H1 (cell line): ENCODE results near the gene ELOVL5. TPM values are rescaled to one million over a fixed set of nuclear protein-coding genes. Genes with fewer than 3 reads are reported as not detected.

ENCODE experiments used
- CTCF ChIA-PET: fragments of 300-600 bp; sonication (Branson Sonifier 250); formaldehyde crosslinking; loops from one replicate; lab custom pipeline; 2021; ENCODE audit not compliant: partially characterized antibody; lab: Charles Lee
- POLR2A ChIA-PET: fragments of 300-600 bp; sonication (Branson Sonifier 250); formaldehyde crosslinking; loops from one replicate; lab custom pipeline; 2021; ENCODE audit warnings: inconsistent platforms; ENCODE audit not compliant: partially characterized antibody; lab: Charles Lee
- DNase-seq, 2 experiments: peaks; one replicate each; pipeline versions ENCODE4 v3.0.0 to v3.0.0-alpha.2; 2010 to 2022; ENCODE audit warnings: low spot score in 2 of 2, low read depth in 1 of 2, mixed read lengths in 1 of 2
- FAIRE-seq: peaks from 2 replicates; lab custom pipeline; 2011; peaks lifted over from hg19 to GRCh38; lab: Jason Lieb, UNC
- H2AFZ ChIP-seq: 2 replicates; pipeline ENCODE4 v1.8.1; 2012; ENCODE audit warnings: low read length, inconsistent platforms
- H2AK5ac ChIP-seq: 2 replicates; pipeline ENCODE4 v1.6.1; 2013; ENCODE audit warnings: low read depth, low read length
- H2BK120ac ChIP-seq: replicated peaks from 2 replicates; pipeline ENCODE3; 2013; ENCODE audit warnings: low read depth, low read length, inconsistent platforms
- H2BK12ac ChIP-seq: 2 replicates; pipeline ENCODE4 v1.6.1; 2013; ENCODE audit warnings: low read depth, low read length
- H2BK15ac ChIP-seq: 2 replicates; pipeline ENCODE4 v1.6.1; 2013; ENCODE audit warnings: low read length
- H2BK20ac ChIP-seq: 2 replicates; pipeline ENCODE4 v1.6.1; 2013; ENCODE audit warnings: low read length
- H2BK5ac ChIP-seq: 2 replicates; pipeline ENCODE4 v1.6.1; 2013; ENCODE audit warnings: low read depth, low read length
- H3K14ac ChIP-seq: 2 replicates; pipeline ENCODE4 v1.6.1; 2013; ENCODE audit warnings: inconsistent platforms; ENCODE audit not compliant: insufficient read length
- H3K18ac ChIP-seq: 2 replicates; pipeline ENCODE4 v1.6.1; 2013; ENCODE audit warnings: low read length; ENCODE audit errors: extremely low read depth
- H3K23ac ChIP-seq: 2 replicates; pipeline ENCODE4 v1.6.1; 2013; ENCODE audit warnings: inconsistent platforms; ENCODE audit not compliant: insufficient read length
- H3K23me2 ChIP-seq: 2 replicates; pipeline ENCODE4 v1.6.1; 2013; ENCODE audit warnings: low read depth, low read length
- H3K27ac ChIP-seq: 2 replicates; pipeline ENCODE4 v1.6.1; 2011; ENCODE audit warnings: low read depth, low read length, inconsistent platforms
- H3K27me3 ChIP-seq, 4 experiments: replicated peaks in 1 of 4; 1 replicate in 1 of 4; 2 replicates in 3 of 4; pipeline versions ENCODE4 v1.6.1 to v1.8.1; 2011 to 2013; ENCODE audit warnings: low read length in 3 of 4, mild to moderate bottlenecking in 3 of 4, inconsistent platforms in 2 of 4, mixed read lengths in 2 of 4, moderate library complexity in 1 of 4; ENCODE audit not compliant: control insufficient read depth in 3 of 4, insufficient read depth in 3 of 4; ENCODE audit errors: extremely low read depth in 1 of 4
- H3K36me3 ChIP-seq, 4 experiments: 2 replicates each; pipeline versions ENCODE4 v1.6.1 to v1.8.1; 2011 to 2013; ENCODE audit warnings: mild to moderate bottlenecking in 4 of 4, low read length in 3 of 4, moderate library complexity in 2 of 4, control low read depth in 1 of 4, inconsistent platforms in 1 of 4; ENCODE audit not compliant: insufficient read depth in 4 of 4, control insufficient read depth in 2 of 4
- H3K4ac ChIP-seq: replicated peaks from 2 replicates; pipeline ENCODE3; 2013; ENCODE audit warnings: low read length, low read depth, mixed read lengths, inconsistent platforms; ENCODE audit not compliant: insufficient read length
- H3K4me1 ChIP-seq, 4 experiments: replicated peaks in 1 of 4; 1 replicate in 1 of 4; 2 replicates in 3 of 4; pipeline versions ENCODE4 v1.6.1 to v1.8.1; 2011 to 2013; ENCODE audit warnings: low read length in 3 of 4, inconsistent platforms in 2 of 4, mixed read lengths in 1 of 4; ENCODE audit not compliant: insufficient read depth in 4 of 4, control insufficient read depth in 3 of 4
- H3K4me2 ChIP-seq, 2 experiments: 2 replicates each; pipeline versions ENCODE4 v1.6.1 to v1.8.1; 2011 to 2013; ENCODE audit warnings: low read depth in 2 of 2, low read length in 2 of 2, control low read depth in 1 of 2, inconsistent platforms in 1 of 2, mild to moderate bottlenecking in 1 of 2; ENCODE audit not compliant: insufficient read depth in 1 of 2
- H3K4me3 ChIP-seq, 4 experiments: fragments of 200-600, 300-600 bp in 1 of 4; sonication (generic), shearing (Covaris generic), sonication (Bioruptor Twin) in 1 of 4; 2 replicates each; pipeline versions ENCODE4 v1.5.1 to v1.8.1; 2011 to 2016; ENCODE audit warnings: low read length in 4 of 4, low read depth in 3 of 4, control low read depth in 2 of 4, inconsistent platforms in 2 of 4, mild to moderate bottlenecking in 2 of 4, mixed read lengths in 1 of 4, moderate library complexity in 1 of 4; ENCODE audit not compliant: insufficient read depth in 2 of 4; ENCODE audit errors: extremely low read depth in 1 of 4
- H3K56ac ChIP-seq: replicated peaks from 2 replicates; pipeline ENCODE3; 2013; ENCODE audit warnings: low read depth, mild to moderate bottlenecking, mixed read lengths, low read length, inconsistent platforms; ENCODE audit not compliant: insufficient read length
- H3K79me1 ChIP-seq: 2 replicates; pipeline ENCODE4 v1.6.1; 2013; ENCODE audit warnings: low read depth, low read length, control low read depth
- H3K79me2 ChIP-seq, 2 experiments: 2 replicates each; pipeline versions ENCODE4 v1.6.1 to v1.8.1; 2012 to 2013; ENCODE audit warnings: low read length in 2 of 2, mild to moderate bottlenecking in 2 of 2, inconsistent platforms in 1 of 2; ENCODE audit not compliant: insufficient read depth in 2 of 2, control insufficient read depth in 1 of 2
- H3K9ac ChIP-seq, 4 experiments: replicated peaks in 1 of 4; 1 replicate in 1 of 4; 2 replicates in 3 of 4; pipeline versions ENCODE4 v1.6.1 to v1.8.1; 2011 to 2013; ENCODE audit warnings: low read depth in 3 of 4, low read length in 3 of 4, control low read depth in 2 of 4, mild to moderate bottlenecking in 2 of 4, moderate library complexity in 2 of 4, inconsistent platforms in 1 of 4; ENCODE audit errors: extremely low read depth in 1 of 4
- H3K9me3 ChIP-seq, 2 experiments: 2 replicates each; pipeline versions ENCODE4 v1.6.1 to v1.8.1; 2012 to 2013; ENCODE audit warnings: mild to moderate bottlenecking in 2 of 2, moderate library complexity in 2 of 2, control low read depth in 1 of 2, inconsistent platforms in 1 of 2, low read depth in 1 of 2, low read length in 1 of 2, mixed read lengths in 1 of 2; ENCODE audit not compliant: insufficient read depth in 2 of 2
- H4K20me1 ChIP-seq, 2 experiments: replicated peaks in 1 of 2; 2 replicates each; pipeline versions ENCODE3 to v1.8.1; 2011 to 2013; ENCODE audit warnings: inconsistent platforms in 2 of 2, low read length in 2 of 2, mild to moderate bottlenecking in 1 of 2; ENCODE audit not compliant: insufficient read depth in 2 of 2, control insufficient read depth in 1 of 2
- H4K5ac ChIP-seq: 2 replicates; pipeline ENCODE4 v1.6.1; 2013; ENCODE audit warnings: low read length, low read depth, mixed read lengths, inconsistent platforms; ENCODE audit not compliant: insufficient read length
- H4K8ac ChIP-seq: 2 replicates; pipeline ENCODE4 v1.8.0; 2013; ENCODE audit warnings: mild to moderate bottlenecking, moderate library complexity, low read length, inconsistent platforms; ENCODE audit not compliant: insufficient read depth; ENCODE audit errors: extremely low read depth
- H4K91ac ChIP-seq: replicated peaks from 2 replicates; pipeline ENCODE3; 2013; ENCODE audit warnings: low read length, mixed read lengths, inconsistent platforms; ENCODE audit not compliant: insufficient read length
- ASH2L ChIP-seq: fragments of 200-600, 300-600 bp; sonication (generic); IDR thresholded peaks from one replicate; pipeline ENCODE4 v1.7.1; 2017; ENCODE audit warnings: low read length
- BCL11A ChIP-seq, 2 experiments: IDR thresholded peaks; one replicate each; pipeline ENCODE4 v1.6.1; 2011; ENCODE audit warnings: low read depth in 2 of 2, low read length in 2 of 2, mild to moderate bottlenecking in 2 of 2
- CEBPB ChIP-seq: IDR thresholded peaks from 2 replicates; pipeline ENCODE4 v1.6.1; 2012; ENCODE audit warnings: low read depth, low read length
- CREB1 ChIP-seq: IDR thresholded peaks from 2 replicates; pipeline ENCODE4 v1.6.1; 2012; ENCODE audit warnings: inconsistent platforms
- EZH2 ChIP-seq: fragments of 200-600 bp; sonication (generic); IDR thresholded peaks from 2 replicates; pipeline ENCODE4 v1.7.1; 2012; ENCODE audit warnings: low read depth, mild to moderate bottlenecking, moderate library complexity, low read length, inconsistent platforms; ENCODE audit not compliant: severe bottlenecking
- FOSL1 ChIP-seq: IDR thresholded peaks from 2 replicates; pipeline ENCODE4 v1.6.1; 2011; ENCODE audit warnings: mild to moderate bottlenecking, low read depth, low read length, moderate library complexity; ENCODE audit not compliant: insufficient read depth
- HDAC6 ChIP-seq: IDR thresholded peaks from one replicate; pipeline ENCODE4 v1.7.1; 2012; ENCODE audit warnings: low read depth, mild to moderate bottlenecking, inconsistent platforms, low read length, moderate library complexity
- JUND ChIP-seq: IDR thresholded peaks from 2 replicates; pipeline ENCODE4 v1.6.1; 2011; ENCODE audit warnings: mild to moderate bottlenecking, improper control_type of control experiment, low read length
- NANOG ChIP-seq: IDR thresholded peaks from 2 replicates; pipeline ENCODE4 v1.6.1; 2011; ENCODE audit warnings: low read length, low read depth, mild to moderate bottlenecking, inconsistent platforms; ENCODE audit not compliant: insufficient read depth, poor library complexity, severe bottlenecking
- POLR2A ChIP-seq, 2 experiments: IDR thresholded peaks; 1 replicate in 1 of 2; 2 replicates in 1 of 2; pipeline ENCODE4 v1.6.1; 2011; ENCODE audit warnings: low read depth in 2 of 2, low read length in 2 of 2, mild to moderate bottlenecking in 2 of 2; ENCODE audit errors: control extremely low read depth in 1 of 2
- RXRA ChIP-seq: IDR thresholded peaks from 2 replicates; pipeline ENCODE4 v1.6.1; 2011; ENCODE audit warnings: low read depth, mild to moderate bottlenecking, low read length, moderate library complexity; ENCODE audit not compliant: insufficient read depth
- SAP30 ChIP-seq: fragments of 300-600 bp; sonication (generic); IDR thresholded peaks from 2 replicates; pipeline ENCODE4 v1.7.1; 2012; ENCODE audit warnings: low read length, moderate library complexity, mild to moderate bottlenecking, inconsistent platforms; ENCODE audit not compliant: insufficient read depth, insufficient replicate concordance
- SIN3A ChIP-seq, 2 experiments: IDR thresholded peaks in 1 of 2; conservative IDR thresholded peaks in 1 of 2; 2 replicates each; pipeline ENCODE4 v1.6.1; 2011 to 2012; ENCODE audit warnings: low read length in 2 of 2, improper control_type of control experiment in 1 of 2, low read depth in 1 of 2, mild to moderate bottlenecking in 1 of 2
- SIRT6 ChIP-seq: IDR thresholded peaks from one replicate; pipeline ENCODE4 v1.7.1; 2012; ENCODE audit warnings: low read length, inconsistent platforms
- TAF1 ChIP-seq: IDR thresholded peaks from 2 replicates; pipeline ENCODE4 v1.6.1; 2011; ENCODE audit warnings: mild to moderate bottlenecking, low read depth, low read length
- TCF12 ChIP-seq: IDR thresholded peaks from 2 replicates; pipeline ENCODE4 v1.6.1; 2011; ENCODE audit warnings: low read depth, mild to moderate bottlenecking, low read length
- WGBS, 2 experiments: shearing (Covaris generic) in 1 of 2; methylation state at CpG; one replicate each; pipeline versions ENCODE4 v1.1.6 to v1.1.7; 2013 to 2015; ENCODE audit warnings: low lambda C conversion rate in 2 of 2, mixed read lengths in 2 of 2, inconsistent platforms in 1 of 2, low coverage in 1 of 2, missing lambda C conversion rate in 1 of 2; ENCODE audit not compliant: insufficient replicate concordance in 2 of 2, insufficient coverage in 1 of 2, insufficient read length in 1 of 2; ENCODE audit errors: extremely low coverage in 1 of 2, missing lambda C conversion rate in 1 of 2; 5-methylcytosine and 5-hydroxymethylcytosine counted together
- polyA plus RNA-seq, 7 experiments: library from polyadenylated mRNA; depleted of rRNA in 3 of 7; stranded (reverse) in 5 of 7; unstranded in 2 of 7; fragments of >200 nt in 5 of 7; fragments of 200-250 nt in 2 of 7; gene quantifications; 1 replicate in 5 of 7; 2 replicates in 1 of 7; 4 replicates in 1 of 7; pipeline versions ENCODE4 v1.2.1 to v1.2.3, GENCODE V29; 2011 to 2013; ENCODE audit warnings: missing spikeins in 2 of 7, mixed read lengths in 2 of 7
- total RNA-seq: library from RNA; stranded (reverse); fragmentation: NEBNext Ultra II Directional; extraction: Animal tissue kit (Norgen Biotek cat#: 25700); gene quantifications from 2 replicates; pipeline ENCODE4 v1.2.1, GENCODE V29; 2021

ELOVL5 gene
- total and polyA plus RNA-seq, 2 of the 8 experiments (the other 6 are each of a cell fraction or from before 2014, with no cell fraction given) = 113 to 156 TPM

DNA sequence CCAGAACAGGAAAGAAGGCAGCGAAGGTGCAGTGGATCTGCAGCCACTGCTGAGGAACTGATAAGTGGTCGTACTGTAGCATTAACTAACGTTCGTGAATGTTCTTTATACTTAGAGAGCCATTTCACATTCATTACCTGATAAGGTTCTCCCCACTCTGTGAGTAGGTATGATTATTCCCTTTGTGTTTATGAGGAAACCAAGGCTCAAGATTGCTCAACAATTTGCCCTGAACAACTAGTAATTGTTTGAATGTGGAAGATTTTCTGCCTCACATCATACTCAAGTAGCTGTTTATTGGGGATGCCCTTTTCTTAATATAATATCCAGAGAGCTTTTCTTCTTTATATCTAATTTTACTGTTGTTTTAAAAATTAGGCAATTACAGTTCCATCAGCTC lies 24.9 kb upstream of the ELOVL5 start:
- 87% methylated on average over 4 of the region's 4 CpGs; no CpG with 5 or more reads in 1 of the 2 experiments for WGBS, 2 experiments
- Histone ChIP-seq H2AFZ (no peak overlapping the region), H3K4me2 (no peak overlapping the region), H3K9me3 (no peaks in the 10 kb centered on the region), H2BK120ac (no peak overlapping the region), H3K4ac (no peak overlapping the region), H3K4me1 (no peaks in the 10 kb centered on the region), H3K56ac (no peak overlapping the region), H3K27me3 (no peaks in the 10 kb centered on the region), H3K79me2 (no peaks in the 10 kb centered on the region), H4K91ac (no peak overlapping the region), H3K18ac (no peak overlapping the region), H3K14ac (no peak overlapping the region), H2BK5ac (no peak overlapping the region), H3K9ac (no peak overlapping the region), H2BK12ac (no peak overlapping the region), H3K23ac (no peak overlapping the region), H3K23me2 (no peaks in the 10 kb centered on the region), H2AK5ac (no peak overlapping the region), H4K5ac (no peak overlapping the region), H4K20me1 (no peaks in the 10 kb centered on the region), H3K79me1 (no peaks in the 10 kb centered on the region), H3K27ac (no peak overlapping the region), H2BK20ac (no peak overlapping the region), H3K4me3 (no peak overlapping the region), H2BK15ac (no peak overlapping the region), H4K8ac (no peak overlapping the region), H3K36me3 (no peaks in the 10 kb centered on the region)
- POLR2A ChIA-PET = no interaction called here
- no peak for FAIRE-seq
- CTCF ChIA-PET = interaction anchor here (1.7 kb wide), 1 partner anchor 18 kb away, joined by 5 read pairs; no protein-coding TSS in a partner anchor
- no peak for DNase-seq
- no peak for TF ChIP-seq TCF12
- no peak for TF ChIP-seq EZH2
- TF ChIP-seq ASH2L = no peak
- TF ChIP-seq SIN3A (conservative IDR thresholded peaks at IDR 0.05 in 1 of 2, IDR thresholded peaks at IDR 0.05 in 1 of 2; ENCODE audit: low read depth in 1 of 2, low read length in 2 of 2) = no peak
- TF ChIP-seq NANOG = no peak
- TF ChIP-seq CEBPB = no peak
- no peak for TF ChIP-seq RXRA
- no peak for TF ChIP-seq JUND
- TF ChIP-seq SAP30 = no peak
- no peak for TF ChIP-seq SIRT6
- no peak for TF ChIP-seq TAF1
- no peak for TF ChIP-seq CREB1
- TF ChIP-seq FOSL1 = no peak
- no peak for TF ChIP-seq POLR2A (IDR thresholded peaks at IDR 0.05; ENCODE audit: control extremely low read depth in 1 of 2, low read depth in 2 of 2, low read length in 2 of 2)
- TF ChIP-seq BCL11A (IDR thresholded peaks at IDR 0.05; ENCODE audit: low read depth in 2 of 2, low read length in 2 of 2) = no peak
- no peak for TF ChIP-seq HDAC6
